IMR-90 (cell line): Measurements from ENCODE around the gene TALDO1. TPM values are rescaled to one million over a fixed set of nuclear protein-coding genes. Genes with fewer than 3 reads are reported as not detected.

Experiments used
- ATAC-seq: fragments of 200-7000 bp; cut with Tn5 transposase; 2 replicates; pipeline ENCODE4 v1.9.1; 2020; ENCODE audit warnings: low read depth, mild to moderate bottlenecking, moderate library complexity
- BruUV-seq: library from RNA; stranded (reverse); fragments of 400-500 nt; replicated peaks from 2 replicates; lab custom pipeline; 2021; lab: Mats Ljungman, UMichigan
- CTCF ChIA-PET: fragments of 300-600 bp; formaldehyde crosslinking; extraction: SDS; loops from one replicate; lab custom pipeline; 2021; ENCODE audit warnings: antibody characterized with exemption; lab: Yijun Ruan, JAX
- POLR2A ChIA-PET: fragments of 300-600 bp; sonication (Branson Sonifier 250); formaldehyde crosslinking; loops from one replicate; lab custom pipeline; 2022; ENCODE audit warnings: antibody characterized with exemption; ENCODE audit not compliant: unreplicated experiment; lab: Charles Lee
- DNase-seq: peaks from one replicate; pipeline ENCODE4 v3.0.0; 2013
- H2AFZ ChIP-seq: replicated peaks from 2 replicates; pipeline ENCODE3; 2013; ENCODE audit warnings: low read length, mild to moderate bottlenecking; ENCODE audit not compliant: poor library complexity
- H2AK5ac ChIP-seq: 2 replicates; pipeline ENCODE4 v1.6.1; 2013; ENCODE audit warnings: low read depth, low read length, inconsistent platforms
- H2AK9ac ChIP-seq: replicated peaks from 2 replicates; pipeline ENCODE3; 2013; ENCODE audit warnings: mild to moderate bottlenecking, low read depth, low read length, moderate library complexity; ENCODE audit not compliant: poor library complexity
- H2BK120ac ChIP-seq: 2 replicates; pipeline ENCODE4 v1.6.1; 2013; ENCODE audit warnings: low read depth, low read length, inconsistent platforms
- H2BK15ac ChIP-seq: 3 replicates; pipeline ENCODE4 v1.6.1; 2013; ENCODE audit warnings: low read depth, low read length, inconsistent platforms
- H2BK20ac ChIP-seq: 2 replicates; pipeline ENCODE4 v1.6.1; 2013; ENCODE audit warnings: low read depth, mild to moderate bottlenecking, inconsistent platforms, low read length, moderate library complexity
- H2BK5ac ChIP-seq: 2 replicates; pipeline ENCODE4 v1.6.1; 2013; ENCODE audit warnings: mild to moderate bottlenecking, low read depth, low read length, inconsistent platforms; ENCODE audit not compliant: poor library complexity, severe bottlenecking
- H3K14ac ChIP-seq: replicated peaks from 2 replicates; pipeline ENCODE4 v1.6.1; 2013; ENCODE audit warnings: low read depth, low read length, inconsistent platforms
- H3K18ac ChIP-seq: 2 replicates; pipeline ENCODE4 v1.6.1; 2013; ENCODE audit warnings: low read depth, low read length, control low read depth
- H3K23ac ChIP-seq: 2 replicates; pipeline ENCODE4 v1.6.1; 2013; ENCODE audit warnings: low read depth, low read length, inconsistent platforms
- H3K27ac ChIP-seq: 2 replicates; pipeline ENCODE4 v1.5.1; 2013; ENCODE audit warnings: mild to moderate bottlenecking, control low read depth, low read length; ENCODE audit not compliant: insufficient read depth
- H3K27me3 ChIP-seq: 2 replicates; pipeline ENCODE4 v1.6.1; 2013; ENCODE audit warnings: low read length; ENCODE audit not compliant: control insufficient read depth, insufficient read depth
- H3K36me3 ChIP-seq: 2 replicates; pipeline ENCODE4 v1.6.1; 2013; ENCODE audit warnings: low read length, mixed read lengths; ENCODE audit not compliant: control insufficient read depth, insufficient read depth
- H3K4ac ChIP-seq: 2 replicates; pipeline ENCODE4 v1.6.1; 2013; ENCODE audit warnings: low read depth, low read length, inconsistent platforms
- H3K4me1 ChIP-seq: 2 replicates; pipeline ENCODE4 v1.6.1; 2013; ENCODE audit warnings: low read length, mixed read lengths; ENCODE audit not compliant: control insufficient read depth, insufficient read depth
- H3K4me2 ChIP-seq: 2 replicates; pipeline ENCODE4 v1.6.1; 2013; ENCODE audit warnings: low read depth, mild to moderate bottlenecking, control low read depth, low read length, moderate library complexity
- H3K4me3 ChIP-seq: 2 replicates; pipeline ENCODE4 v1.5.1; 2013; ENCODE audit warnings: low read depth, mild to moderate bottlenecking, control low read depth, low read length, moderate library complexity; ENCODE audit not compliant: insufficient read depth
- H3K56ac ChIP-seq: 2 replicates; pipeline ENCODE4 v1.6.1; 2013; ENCODE audit warnings: low read length, inconsistent platforms; ENCODE audit not compliant: insufficient read depth; ENCODE audit errors: extremely low read depth
- H3K79me1 ChIP-seq, 2 experiments: 2 replicates each; pipeline ENCODE4 v1.6.1; 2013; ENCODE audit warnings: low read length in 2 of 2, inconsistent platforms in 1 of 2, low read depth in 1 of 2
- H3K9ac ChIP-seq: 2 replicates; pipeline ENCODE4 v1.6.1; 2013; ENCODE audit warnings: low read depth, low read length, control low read depth
- H3K9me1 ChIP-seq: 2 replicates; pipeline ENCODE4 v1.6.1; 2013; ENCODE audit warnings: low read length, inconsistent platforms; ENCODE audit not compliant: insufficient read depth
- H3K9me3 ChIP-seq: 2 replicates; pipeline ENCODE4 v1.6.1; 2013; ENCODE audit warnings: low read length; ENCODE audit not compliant: control insufficient read depth, insufficient read depth
- H4K20me1 ChIP-seq: 2 replicates; pipeline ENCODE4 v1.6.1; 2013; ENCODE audit warnings: low read length, inconsistent platforms; ENCODE audit not compliant: insufficient read depth
- H4K5ac ChIP-seq: 2 replicates; pipeline ENCODE4 v1.6.1; 2013; ENCODE audit warnings: mild to moderate bottlenecking, low read depth, low read length, control low read depth
- H4K8ac ChIP-seq, 2 experiments: 2 replicates each; pipeline ENCODE4 v1.6.1; 2013; ENCODE audit warnings: low read depth in 2 of 2, low read length in 2 of 2, control low read depth in 1 of 2, inconsistent platforms in 1 of 2
- H4K91ac ChIP-seq: 2 replicates; pipeline ENCODE4 v1.6.1; 2013; ENCODE audit warnings: low read depth, low read length, inconsistent platforms; ENCODE audit not compliant: insufficient read depth
- CEBPB ChIP-seq: IDR thresholded peaks from 2 replicates; pipeline ENCODE4 v1.6.1; 2012; ENCODE audit warnings: low read depth, low read length, improper control_type of control experiment
- ELK1 ChIP-seq: fragments of 150-350 bp; IDR thresholded peaks from 2 replicates; pipeline ENCODE4 v1.6.1; 2016; ENCODE audit warnings: low read depth, mild to moderate bottlenecking, low read length, moderate library complexity, borderline replicate concordance
- FOS ChIP-seq: fragments of 150-350 bp; IDR thresholded peaks from 2 replicates; pipeline ENCODE4 v1.6.1; 2016; ENCODE audit warnings: low read depth, low read length
- MAFK ChIP-seq: IDR thresholded peaks from 2 replicates; pipeline ENCODE4 v1.6.1; 2012; ENCODE audit warnings: low read depth, low read length, improper control_type of control experiment
- MAZ ChIP-seq: IDR thresholded peaks from 2 replicates; pipeline ENCODE4 v1.6.1; 2012; ENCODE audit warnings: low read depth, mild to moderate bottlenecking, low read length, improper control_type of control experiment, moderate library complexity, borderline replicate concordance
- NFE2L2 ChIP-seq: fragments of 150-350 bp; IDR thresholded peaks from 2 replicates; pipeline ENCODE4 v1.6.1; 2016; ENCODE audit warnings: low read depth, mild to moderate bottlenecking, low read length
- RAD21 ChIP-seq: IDR thresholded peaks from 2 replicates; pipeline ENCODE4 v1.6.1; 2012; ENCODE audit warnings: low read length, improper control_type of control experiment
- RCOR1 ChIP-seq: IDR thresholded peaks from 2 replicates; pipeline ENCODE4 v1.6.1; 2012; ENCODE audit warnings: mild to moderate bottlenecking, low read length, improper control_type of control experiment; ENCODE audit not compliant: insufficient replicate concordance
- SMC3 ChIP-seq: fragments of 150-350 bp; IDR thresholded peaks from 2 replicates; pipeline ENCODE4 v1.6.1; 2016; ENCODE audit warnings: low read depth, mild to moderate bottlenecking, antibody characterized with exemption, low read length, moderate library complexity
- USF2 ChIP-seq: fragments of 150-350 bp; IDR thresholded peaks from 2 replicates; pipeline ENCODE4 v1.6.1; 2017; ENCODE audit warnings: mild to moderate bottlenecking, antibody characterized with exemption, low read length, low read depth
- WGBS, 2 experiments: methylation state at CpG; one replicate each; pipeline versions ENCODE4 v1.1.5 to v1.1.7; 2013; ENCODE audit warnings: missing lambda C conversion rate in 2 of 2; ENCODE audit not compliant: insufficient read length in 1 of 2; ENCODE audit errors: extremely low coverage in 2 of 2; 5-methylcytosine and 5-hydroxymethylcytosine counted together
- dilution Hi-C: fragments of 300-500 bp; cut with HindIII; formaldehyde crosslinking; loops from one replicate; pipeline ENCODE4 v1.14.3; 2018; ENCODE audit warnings: low sequenced_read_pairs; ENCODE audit not compliant: unreplicated experiment
- in situ Hi-C: fragments of 300-500 bp; cut with MboI; formaldehyde crosslinking; loops from 3 replicates; pipeline ENCODE4 v1.14.3; 2019; ENCODE audit warnings: low sequenced_read_pairs, inconsistent platforms, mixed read lengths
- intact Hi-C: fragments of 100-400 bp; cut with micrococcal nuclease; formaldehyde crosslinking; loops from 2 replicates; pipeline ENCODE4 v1.10.0; 2022
- polyA plus RNA-seq, 3 experiments: library from polyadenylated mRNA; depleted of rRNA; stranded (reverse); fragments of >200 nt; gene quantifications; 2 replicates each; pipeline ENCODE4 v1.2.3, GENCODE V29; 2012; ENCODE audit warnings: low replicate concordance in 1 of 3
- total RNA-seq: library from RNA; depleted of rRNA; stranded (reverse); fragments of >200 nt; gene quantifications from 2 replicates; pipeline ENCODE4 v1.2.3, GENCODE V29; 2012

TALDO1 gene
- total and polyA plus RNA-seq, 2 of the 4 experiments (the other 2 are of a cell fraction), result 147 to 210 TPM

GRCh38 chr11:782264-783174 is 35.3 kb downstream of the TALDO1 start:
- CTCF ChIA-PET, result interaction anchor here (2.2 kb wide), 1 partner anchor 14 kb away, joined by 10 read pairs; no protein-coding TSS in a partner anchor
- dilution Hi-C loops, result no loop called here
- H3K4me1 ChIP-seq, result peaks cover 10% of the 10 kb centered on the region
- H4K20me1 ChIP-seq, result peaks cover 16% of the 10 kb centered on the region
- no peak overlapping the region for H3K56ac ChIP-seq
- H3K9ac ChIP-seq, result no peak overlapping the region
- no peak overlapping the region for H2BK20ac ChIP-seq
- no peak overlapping the region for H2BK120ac ChIP-seq
- no peak overlapping the region for H3K27ac ChIP-seq
- no peaks in the 10 kb centered on the region for H3K27me3 ChIP-seq
- H3K14ac ChIP-seq, result no peak overlapping the region
- H3K4me3 ChIP-seq, result no peak overlapping the region
- no peak overlapping the region for H3K4me2 ChIP-seq
- WGBS, 2 experiments, result 71% methylated on average over 9 of the region's 36 CpGs; no CpG with 5 or more reads in 1 of the 2 experiments
- H2AK5ac ChIP-seq, result no peak overlapping the region; the same call in 1 of the 2 replicates
- intact Hi-C loops, result loop anchor here (1.0 kb wide), 1 partner anchor 120 kb away; no protein-coding TSS in a partner anchor
- no peak overlapping the region for H2BK5ac ChIP-seq
- no peak overlapping the region for H3K4ac ChIP-seq
- no peaks in the 10 kb centered on the region for H3K9me3 ChIP-seq
- no peak overlapping the region for H2BK15ac ChIP-seq
- H2AFZ ChIP-seq, result peak overlapping the region; percentile 21
- POLR2A ChIA-PET, result no interaction called here
- H3K36me3 ChIP-seq, result peaks cover 14% of the 10 kb centered on the region
- H4K5ac ChIP-seq, result no peak overlapping the region
- H3K9me1 ChIP-seq, result peaks cover 3% of the 10 kb centered on the region; the same call in 1 of the 2 replicates
- H3K23ac ChIP-seq, result no peak overlapping the region
- H4K8ac ChIP-seq, result no peak overlapping the region
- no peak for TF ChIP-seq USF2
- TF ChIP-seq ELK1, result no peak
- no peak for TF ChIP-seq NFE2L2
- TF ChIP-seq MAFK, result no peak
- TF ChIP-seq RAD21, result no peak
- TF ChIP-seq CEBPB, result no peak
- TF ChIP-seq FOS, result no peak
- TF ChIP-seq SMC3, result no peak
- no peak for TF ChIP-seq RCOR1
- no peak for TF ChIP-seq MAZ
- H4K91ac ChIP-seq, result no peak overlapping the region
- H3K18ac ChIP-seq, result no peak overlapping the region
- H2AK9ac ChIP-seq, result peak overlapping the region; percentile 50
- BruUV-seq, result no TSS peak
- no peak for DNase-seq
- ATAC-seq, result no peak
- in situ Hi-C loops, result no loop called here
- H3K79me1 ChIP-seq, result peaks cover 12 to 42% of the 10 kb centered on the region in 2 experiments
